GM19193 (cell line): ENCODE results near the gene ZNF71.

ENCODE experiments used
- POLR2A ChIP-seq: IDR thresholded peaks from 4 replicates; pipeline ENCODE4 v1.6.1; 2011; ENCODE audit not compliant: insufficient read depth, insufficient read length; ENCODE audit errors: extremely low read depth

Gene ZNF71

DNA sequence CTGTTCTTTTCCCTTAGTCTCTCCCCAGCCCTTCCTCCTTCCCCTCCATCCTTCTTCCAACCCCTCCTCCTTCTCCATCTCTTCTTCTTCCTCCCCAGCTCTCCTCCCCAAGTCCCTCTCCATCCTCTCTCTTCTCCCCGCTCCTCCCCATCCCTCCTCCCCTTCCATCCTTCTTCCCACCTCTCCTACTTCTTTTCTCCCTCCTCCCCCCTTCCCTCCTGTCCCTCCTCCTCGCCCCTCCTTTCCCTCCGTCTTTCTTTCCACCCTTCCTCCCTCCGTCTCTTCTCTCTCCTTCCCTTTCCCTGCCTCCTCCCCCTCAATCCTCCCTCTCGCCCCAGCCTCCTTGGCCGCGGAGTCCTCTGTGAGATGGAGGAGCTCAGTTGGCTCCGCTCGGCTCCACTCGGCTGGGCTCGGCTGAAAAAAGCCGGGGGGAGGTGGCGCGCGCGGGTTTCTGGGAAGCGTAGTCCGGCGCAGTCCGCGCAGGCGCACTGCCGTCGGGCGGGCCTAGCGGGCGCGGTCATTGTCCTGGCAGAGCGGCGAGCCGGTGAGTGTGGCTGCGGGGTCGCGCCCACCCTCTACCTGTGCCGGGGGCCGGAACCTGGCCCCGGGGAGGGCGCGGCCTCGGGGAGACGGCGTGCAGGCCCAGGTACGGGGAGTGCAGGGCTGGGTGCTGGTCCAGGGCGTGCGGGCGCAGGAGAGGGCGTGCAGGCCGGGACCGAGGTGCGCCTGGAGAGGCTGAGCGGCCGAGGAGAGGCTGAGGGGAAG is at the start of gene ZNF71:
ZNF71 (plus strand) TSS at position 520 of the 765 bp plus-strand sequence. CDS start 6,257 bp downstream, outside the sequence.
- TF ChIP-seq POLR2A = no peak

DNA sequence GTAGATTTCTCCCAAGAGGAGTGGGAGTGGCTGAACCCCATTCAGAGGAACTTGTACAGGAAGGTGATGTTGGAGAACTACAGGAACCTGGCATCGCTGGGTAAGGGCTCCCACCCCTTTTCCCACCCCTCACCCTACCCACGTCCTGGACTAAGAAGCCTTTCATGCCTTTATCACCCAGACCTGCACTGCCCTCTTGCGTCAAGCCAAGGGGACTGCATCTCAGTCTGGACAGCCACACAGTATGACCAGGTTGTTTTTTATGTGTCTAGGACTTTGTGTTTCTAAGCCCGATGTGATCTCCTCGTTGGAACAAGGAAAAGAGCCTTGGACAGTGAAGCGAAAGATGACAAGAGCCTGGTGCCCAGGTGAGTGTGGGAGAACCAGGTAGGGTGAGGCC is 47.6 kb upstream of the ZNF71 start:
- TF ChIP-seq POLR2A = no peak

DNA sequence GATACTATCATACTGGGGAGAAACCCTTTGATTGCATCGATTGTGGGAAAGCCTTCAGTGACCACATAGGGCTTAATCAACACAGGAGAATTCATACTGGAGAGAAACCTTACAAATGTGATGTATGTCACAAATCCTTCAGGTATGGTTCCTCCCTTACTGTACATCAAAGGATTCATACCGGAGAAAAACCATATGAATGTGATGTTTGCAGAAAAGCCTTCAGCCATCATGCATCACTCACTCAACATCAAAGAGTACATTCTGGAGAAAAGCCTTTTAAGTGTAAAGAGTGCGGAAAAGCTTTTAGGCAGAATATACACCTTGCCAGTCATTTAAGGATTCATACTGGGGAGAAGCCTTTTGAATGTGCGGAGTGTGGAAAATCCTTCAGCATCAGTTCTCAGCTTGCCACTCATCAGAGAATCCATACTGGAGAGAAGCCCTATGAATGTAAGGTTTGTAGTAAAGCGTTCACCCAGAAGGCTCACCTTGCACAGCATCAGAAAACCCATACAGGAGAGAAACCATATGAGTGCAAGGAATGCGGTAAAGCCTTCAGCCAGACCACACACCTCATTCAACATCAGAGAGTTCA is 40.7 kb upstream of the ZNF71 start:
- TF ChIP-seq POLR2A = no peak

DNA sequence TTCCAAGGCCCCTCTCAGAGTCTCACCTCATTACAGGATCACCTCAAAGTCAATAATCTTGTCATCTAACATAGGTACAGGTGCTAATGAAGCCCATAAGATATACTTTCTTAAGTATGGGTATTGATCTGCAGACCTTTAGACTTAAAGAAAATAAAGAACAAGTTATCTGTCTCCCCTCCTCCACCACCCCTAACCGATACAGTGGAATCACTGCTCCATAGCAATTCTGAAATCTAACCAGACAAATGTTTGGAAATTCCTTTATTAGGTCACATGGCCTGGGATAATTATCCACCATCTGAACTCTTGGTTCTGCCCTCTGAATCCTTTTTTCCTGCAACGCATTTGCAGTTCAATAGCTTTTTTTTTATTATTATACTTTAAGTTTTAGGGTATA is 32.3 kb upstream of the ZNF71 start:
- TF ChIP-seq POLR2A = no peak

DNA sequence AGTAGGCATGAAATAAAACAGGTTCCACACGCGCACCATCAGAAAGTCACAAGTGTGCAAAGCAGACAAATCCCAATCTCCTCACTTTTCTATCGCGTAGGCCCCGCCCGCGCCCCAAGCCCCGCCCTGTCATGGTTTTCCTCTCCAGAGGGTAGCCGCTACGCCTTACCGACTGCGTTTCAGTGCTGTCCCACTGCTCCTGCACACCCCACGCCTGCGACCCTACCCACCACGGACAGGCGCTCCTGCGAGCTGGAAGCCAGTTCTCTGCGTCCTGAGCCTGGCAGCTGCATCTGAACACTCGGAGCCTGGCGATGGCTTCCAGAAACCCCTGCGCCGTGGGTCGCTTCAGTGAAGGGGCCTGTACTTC is 28.2 kb upstream of the ZNF71 start:
- TF ChIP-seq POLR2A = no peak

DNA sequence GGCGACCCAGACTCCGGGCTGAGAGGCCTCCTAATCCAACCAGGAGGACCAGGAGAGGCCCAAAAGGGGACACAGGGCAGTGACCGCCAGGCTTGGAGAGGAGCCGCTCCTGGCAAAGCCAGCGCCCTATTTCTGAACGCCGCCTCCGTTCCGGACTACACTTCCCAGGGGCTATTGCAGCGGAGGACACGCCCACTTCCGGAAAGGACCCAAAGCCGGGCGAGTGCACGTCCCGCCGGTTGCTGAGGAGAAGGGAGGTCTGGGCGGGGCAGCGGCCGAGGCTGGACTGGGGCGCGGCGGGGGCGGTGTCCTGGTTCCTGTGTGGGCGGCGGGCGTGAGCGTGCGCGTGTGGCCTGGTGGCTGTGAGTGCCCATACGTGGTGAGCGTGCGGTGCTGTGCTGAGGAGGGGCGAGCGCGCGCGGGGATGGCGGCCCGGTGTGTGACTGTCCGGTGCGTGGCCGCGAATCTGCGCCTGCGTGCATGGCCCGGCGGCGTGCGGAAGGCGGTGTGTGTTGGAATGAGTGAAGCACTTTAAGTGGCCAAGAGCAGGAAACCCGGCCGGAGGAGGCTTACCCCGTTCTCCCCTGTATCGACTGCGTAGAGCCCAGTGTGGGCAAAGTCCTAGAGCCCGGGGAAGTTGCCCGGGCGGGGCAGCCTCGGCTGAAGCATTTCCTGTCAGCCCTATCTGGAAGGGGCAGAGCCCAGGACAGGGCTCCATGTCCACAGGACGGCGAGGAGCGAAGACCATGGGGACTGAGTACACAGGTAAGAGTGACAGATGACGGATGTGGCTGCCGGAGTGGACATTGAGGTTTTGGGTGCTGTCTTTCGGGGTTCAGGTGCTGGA is 27.6 kb upstream of the ZNF71 start, which contains the start of gene ZNF470:
ZNF470 (plus strand) TSS at position 195 of the 847 bp plus-strand sequence. CDS start 2,844 bp downstream, outside the sequence.
- TF ChIP-seq POLR2A = peak; percentile 48

DNA sequence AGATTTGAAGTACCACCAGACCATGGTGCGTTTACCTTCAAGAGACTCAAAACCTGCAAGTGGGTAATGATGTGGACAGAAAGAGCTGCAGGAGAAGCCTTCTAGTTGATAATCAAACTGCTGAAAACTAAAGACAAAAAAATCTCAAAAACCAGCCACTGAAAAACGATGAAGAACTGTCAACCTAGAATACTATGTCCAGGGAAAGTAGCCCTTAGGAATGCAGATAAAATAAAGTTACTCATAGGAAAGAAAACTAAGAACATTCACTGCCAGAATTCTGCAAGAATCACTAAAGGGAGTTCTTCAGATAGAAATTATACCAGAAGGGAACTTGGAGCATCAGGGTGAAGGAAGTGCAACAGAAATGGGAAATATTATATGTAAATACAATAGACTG is 22.5 kb upstream of the ZNF71 start:
- no peak for TF ChIP-seq POLR2A

DNA sequence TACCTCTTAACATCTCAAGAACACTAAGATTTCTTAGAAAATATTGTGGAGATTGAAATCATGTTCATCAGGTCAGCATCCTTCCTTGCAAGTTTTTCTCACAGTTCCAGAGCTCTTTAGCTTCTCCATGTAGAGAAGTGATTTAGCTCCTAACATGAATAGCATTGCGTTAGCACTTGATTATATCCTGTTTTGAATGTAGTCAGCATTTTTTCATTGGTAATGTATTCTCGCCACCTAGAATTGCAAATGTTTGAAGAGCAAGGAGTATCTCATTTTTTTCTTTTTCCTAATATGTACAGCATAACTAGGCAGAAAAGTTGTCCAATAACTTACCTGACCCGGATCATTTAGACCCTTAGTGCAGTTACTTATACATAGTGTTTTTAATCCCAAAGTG is 21.2 kb upstream of the ZNF71 start:
- no peak for TF ChIP-seq POLR2A

DNA sequence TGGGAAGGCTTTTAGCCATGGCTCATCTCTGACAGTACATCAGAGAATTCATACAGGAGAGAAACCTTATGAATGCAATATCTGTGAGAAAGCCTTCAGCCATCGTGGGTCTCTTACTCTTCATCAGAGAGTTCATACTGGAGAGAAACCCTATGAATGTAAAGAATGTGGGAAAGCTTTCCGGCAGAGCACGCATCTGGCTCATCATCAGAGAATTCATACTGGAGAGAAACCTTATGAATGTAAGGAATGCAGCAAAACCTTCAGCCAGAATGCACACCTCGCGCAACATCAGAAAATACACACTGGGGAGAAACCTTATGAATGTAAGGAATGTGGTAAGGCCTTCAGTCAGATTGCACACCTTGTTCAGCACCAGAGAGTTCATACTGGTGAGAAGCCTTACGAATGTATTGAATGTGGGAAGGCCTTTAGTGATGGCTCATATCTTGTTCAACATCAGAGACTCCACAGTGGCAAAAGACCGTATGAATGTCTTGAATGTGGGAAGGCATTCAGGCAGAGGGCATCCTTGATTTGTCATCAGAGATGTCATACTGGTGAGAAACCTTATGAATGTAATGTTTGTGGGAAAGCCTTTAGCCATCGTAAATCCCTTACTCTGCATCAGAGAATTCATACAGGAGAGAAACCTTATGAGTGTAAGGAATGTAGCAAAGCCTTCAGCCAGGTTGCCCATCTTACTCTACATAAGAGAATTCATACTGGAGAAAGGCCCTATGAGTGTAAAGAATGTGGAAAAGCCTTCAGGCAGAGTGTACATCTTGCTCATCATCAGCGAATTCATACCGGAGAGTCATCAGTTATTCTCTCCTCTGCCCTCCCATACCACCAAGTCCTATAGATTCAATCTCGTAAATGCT is 17.1 kb upstream of the ZNF71 start:
- TF ChIP-seq POLR2A = no peak

DNA sequence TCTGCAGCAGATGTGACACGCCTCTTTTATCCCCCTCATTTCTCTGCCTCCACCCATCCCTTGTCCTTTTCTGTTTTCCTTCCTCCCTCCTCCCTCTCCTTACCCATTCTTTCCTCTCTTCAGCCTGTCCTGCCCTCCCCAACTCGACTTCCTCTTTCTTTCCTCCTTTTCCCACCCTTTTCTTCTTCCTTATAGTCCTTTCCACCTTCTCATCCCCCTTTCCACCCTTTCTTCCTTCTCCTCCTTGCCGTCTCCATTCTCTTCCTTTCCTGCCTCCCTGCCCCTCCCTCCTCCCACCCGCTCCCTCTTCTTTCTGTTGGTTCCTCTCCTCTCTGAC is 688 bp upstream of the ZNF71 start:
- no peak for TF ChIP-seq POLR2A

DNA sequence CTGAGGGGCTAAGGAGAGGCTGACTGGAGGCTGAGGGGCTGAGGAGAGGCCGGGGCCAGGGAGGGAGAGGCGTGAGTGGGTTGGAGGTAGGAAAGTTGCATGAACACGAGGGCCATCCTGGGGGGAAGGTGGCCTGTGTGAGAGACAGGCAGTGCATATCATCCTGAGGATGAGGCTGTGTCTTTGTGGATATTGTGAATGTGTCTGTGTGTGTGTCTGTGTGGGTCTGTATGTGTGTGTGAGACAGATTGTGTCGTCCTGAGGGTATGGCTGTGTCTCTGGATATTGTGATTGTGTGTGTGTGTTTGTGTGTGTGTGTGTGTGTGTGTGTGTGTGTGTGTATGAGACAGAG is 422 bp downstream of the ZNF71 start:
- TF ChIP-seq POLR2A = no peak

DNA sequence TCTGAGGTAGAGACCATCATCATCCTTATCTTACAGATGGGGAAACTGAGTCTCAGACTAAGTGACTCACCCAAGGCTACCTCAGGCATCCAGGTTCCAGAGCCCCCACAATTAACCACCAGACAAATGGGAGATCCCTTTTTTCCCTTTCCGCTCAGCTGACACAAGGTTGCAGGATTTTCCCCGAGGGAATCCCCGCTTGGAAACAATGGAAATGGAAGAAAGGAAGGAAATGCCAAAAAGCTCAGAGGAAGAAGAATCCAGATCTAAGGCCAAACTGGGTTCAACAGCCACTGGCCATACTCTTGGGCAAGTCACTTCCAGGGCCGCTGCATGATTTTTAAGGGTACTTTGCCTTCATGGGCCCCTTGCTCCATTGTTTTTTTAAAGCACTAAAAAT is 1.6 kb downstream of the ZNF71 start:
- no peak for TF ChIP-seq POLR2A

DNA sequence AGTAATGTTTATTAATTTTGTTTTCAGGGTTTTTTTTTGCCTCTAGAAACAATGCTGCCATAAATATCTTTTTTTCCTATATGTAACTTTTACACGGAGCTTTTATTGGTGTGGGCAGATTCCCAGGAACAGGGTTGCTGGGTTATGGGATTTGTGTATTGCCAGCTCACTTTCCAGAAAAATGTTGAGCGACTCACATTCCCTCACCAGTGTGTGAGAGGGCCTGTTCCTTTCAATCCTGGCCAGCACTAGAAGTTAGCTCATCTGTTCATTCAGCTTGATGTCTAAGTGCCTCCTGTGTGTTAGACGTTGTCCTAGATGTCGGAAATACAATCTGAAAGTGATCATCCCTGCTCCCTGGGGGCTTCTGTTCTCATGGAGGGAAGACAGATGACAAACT is 2.6 kb downstream of the ZNF71 start:
- TF ChIP-seq POLR2A = no peak

DNA sequence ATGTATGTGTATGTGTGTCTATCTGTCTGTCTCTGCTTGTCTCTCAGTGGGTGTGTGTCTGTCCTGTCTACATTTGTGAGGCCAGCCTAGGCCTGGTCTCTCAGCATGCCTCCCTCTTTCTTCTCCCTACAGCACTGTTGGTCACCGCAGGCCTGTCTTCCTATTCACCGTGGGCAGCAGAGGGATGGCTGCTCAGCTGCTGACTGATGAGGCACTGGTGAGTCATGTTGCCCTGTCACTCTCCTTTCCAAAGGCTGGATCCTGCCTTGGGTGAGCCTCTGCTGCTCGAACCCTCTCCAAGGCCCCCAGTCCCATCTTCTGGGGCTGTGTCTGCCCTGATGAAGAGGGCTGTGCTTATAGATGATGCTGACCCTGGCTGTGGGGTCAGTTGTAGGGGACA is 6.3 kb downstream of the ZNF71 start:
- no peak for TF ChIP-seq POLR2A

DNA sequence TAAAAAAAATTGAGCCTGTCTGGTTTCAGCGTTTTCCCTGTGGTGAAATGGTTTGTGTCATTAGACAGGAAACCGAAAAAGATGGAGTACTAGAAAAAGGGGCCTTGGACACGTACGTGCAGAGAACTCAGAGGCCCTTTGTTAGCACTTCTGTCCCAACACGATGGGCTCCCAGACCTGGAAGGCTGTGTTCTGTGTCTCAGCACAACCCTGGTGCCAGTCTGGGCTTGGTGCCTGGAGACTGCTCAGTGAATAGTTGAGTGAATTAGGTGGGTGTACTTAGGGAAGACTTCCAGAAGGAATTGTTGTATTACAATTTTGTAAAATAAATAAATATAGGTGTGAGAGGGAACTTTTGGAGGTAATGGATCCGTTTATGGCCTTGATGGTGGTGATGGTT is 8.7 kb downstream of the ZNF71 start:
- TF ChIP-seq POLR2A = no peak
